K562 (cell line): ENCODE measurements around the gene LAMA1.

Source experiments
- CBFB ChIP-seq: sonication (generic); formaldehyde crosslinking; IDR thresholded peaks from 2 replicates; pipeline ENCODE4 v1.4.0; 2020; ENCODE audit warnings: mild to moderate bottlenecking, missing genetic modification reagents
- CHD2 ChIP-seq: IDR thresholded peaks from 2 replicates; pipeline ENCODE4 v1.6.1; 2011; ENCODE audit warnings: low read depth, low read length
- FOXP1 ChIP-seq: sonication (generic); formaldehyde crosslinking; IDR thresholded peaks from 2 replicates; pipeline ENCODE4 v1.8.0; 2022; ENCODE audit warnings: mild to moderate bottlenecking, missing genetic modification reagents
- PCBP2 ChIP-seq: fragments of 200-400 bp; formaldehyde crosslinking; IDR thresholded peaks from 2 replicates; pipeline ENCODE4 v1.6.1; 2018; ENCODE audit warnings: low read length, low read depth, mild to moderate bottlenecking, moderate library complexity; ENCODE audit not compliant: poor library complexity, severe bottlenecking
- RB1 ChIP-seq: fragments of 450-650 bp; IDR thresholded peaks from 2 replicates; pipeline ENCODE4 v1.6.1; 2017; ENCODE audit warnings: low read depth, mild to moderate bottlenecking
- RBBP5 ChIP-seq: fragments of 200-600 bp; sonication (generic); IDR thresholded peaks from 2 replicates; pipeline ENCODE4 v1.6.1; 2012; ENCODE audit warnings: borderline replicate concordance, mild to moderate bottlenecking, low read length, control low read depth, inconsistent platforms; ENCODE audit not compliant: insufficient read depth, poor library complexity, severe bottlenecking
- SP1 ChIP-seq: sonication (generic); formaldehyde crosslinking; IDR thresholded peaks from 2 replicates; pipeline ENCODE4 v1.8.1; 2022; ENCODE audit warnings: mild to moderate bottlenecking, missing genetic modification reagents
- TBL1XR1 ChIP-seq, 2 experiments: IDR thresholded peaks; 2 replicates each; pipeline ENCODE4 v1.6.1; 2012; ENCODE audit warnings: improper control_type of control experiment in 2 of 2, low read length in 2 of 2, mild to moderate bottlenecking in 1 of 2
- ZNF253 ChIP-seq: fragments of 250-450 bp; sonication (Bioruptor Pico); conservative IDR thresholded peaks from 2 replicates; pipeline ENCODE4 v1.6.1; 2021; ENCODE audit warnings: mild to moderate bottlenecking
- ZNF778 ChIP-seq: fragments of 450-650 bp; formaldehyde crosslinking; IDR thresholded peaks from 2 replicates; pipeline ENCODE4 v1.4.0; 2020; ENCODE audit warnings: mild to moderate bottlenecking, moderate library complexity
- TF ChIP-seq, protein P1 (sequence below): sonication (generic); formaldehyde crosslinking; IDR thresholded peaks from 2 replicates; pipeline ENCODE4 v1.8.0; 2022; ENCODE audit warnings: missing genetic modification reagents, mild to moderate bottlenecking, borderline replicate concordance
- TF ChIP-seq, protein P2 (sequence below), 2 experiments: fragments of 450-650 bp in 1 of 2; sonication (generic) in 1 of 2; formaldehyde crosslinking in 1 of 2; IDR thresholded peaks; 2 replicates each; pipeline versions ENCODE4 v1.7.1 to v1.9.0; 2016 to 2022; ENCODE audit warnings: inconsistent platforms in 1 of 2, mild to moderate bottlenecking in 1 of 2, missing genetic modification reagents in 1 of 2

DNA sequence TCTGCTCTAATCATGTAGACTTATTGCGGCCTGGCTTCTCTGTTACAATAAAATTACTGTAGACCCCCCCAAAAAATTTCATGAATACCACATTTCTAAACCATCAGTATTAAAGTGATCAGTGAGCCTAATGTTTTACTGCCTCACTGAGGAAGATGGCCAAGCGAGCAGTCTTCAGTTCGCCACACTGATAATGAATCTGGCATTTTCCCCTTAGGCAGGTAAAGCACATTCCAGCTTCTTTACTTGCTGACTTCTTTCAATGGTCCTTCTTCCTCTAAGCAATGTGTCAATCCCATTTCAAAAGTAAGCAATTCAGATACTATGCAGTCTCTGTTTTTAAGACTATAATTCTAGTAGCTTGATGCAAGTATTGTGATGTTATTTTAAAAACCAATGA lies 137.6 kb downstream of the LAMA1 start:
- TF ChIP-seq, protein P1, sequence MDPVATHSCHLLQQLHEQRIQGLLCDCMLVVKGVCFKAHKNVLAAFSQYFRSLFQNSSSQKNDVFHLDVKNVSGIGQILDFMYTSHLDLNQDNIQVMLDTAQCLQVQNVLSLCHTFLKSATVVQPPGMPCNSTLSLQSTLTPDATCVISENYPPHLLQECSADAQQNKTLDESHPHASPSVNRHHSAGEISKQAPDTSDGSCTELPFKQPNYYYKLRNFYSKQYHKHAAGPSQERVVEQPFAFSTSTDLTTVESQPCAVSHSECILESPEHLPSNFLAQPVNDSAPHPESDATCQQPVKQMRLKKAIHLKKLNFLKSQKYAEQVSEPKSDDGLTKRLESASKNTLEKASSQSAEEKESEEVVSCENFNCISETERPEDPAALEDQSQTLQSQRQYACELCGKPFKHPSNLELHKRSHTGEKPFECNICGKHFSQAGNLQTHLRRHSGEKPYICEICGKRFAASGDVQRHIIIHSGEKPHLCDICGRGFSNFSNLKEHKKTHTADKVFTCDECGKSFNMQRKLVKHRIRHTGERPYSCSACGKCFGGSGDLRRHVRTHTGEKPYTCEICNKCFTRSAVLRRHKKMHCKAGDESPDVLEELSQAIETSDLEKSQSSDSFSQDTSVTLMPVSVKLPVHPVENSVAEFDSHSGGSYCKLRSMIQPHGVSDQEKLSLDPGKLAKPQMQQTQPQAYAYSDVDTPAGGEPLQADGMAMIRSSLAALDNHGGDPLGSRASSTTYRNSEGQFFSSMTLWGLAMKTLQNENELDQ (CRISPR knock-in tag), result no peak
- no peak for TF ChIP-seq ZNF253
- no peak for TF ChIP-seq TBL1XR1 (IDR thresholded peaks at IDR 0.05; ENCODE audit: low read length in 2 of 2)
- TF ChIP-seq ZNF778 (CRISPR knock-in tag), result no peak
- TF ChIP-seq, protein P2, sequence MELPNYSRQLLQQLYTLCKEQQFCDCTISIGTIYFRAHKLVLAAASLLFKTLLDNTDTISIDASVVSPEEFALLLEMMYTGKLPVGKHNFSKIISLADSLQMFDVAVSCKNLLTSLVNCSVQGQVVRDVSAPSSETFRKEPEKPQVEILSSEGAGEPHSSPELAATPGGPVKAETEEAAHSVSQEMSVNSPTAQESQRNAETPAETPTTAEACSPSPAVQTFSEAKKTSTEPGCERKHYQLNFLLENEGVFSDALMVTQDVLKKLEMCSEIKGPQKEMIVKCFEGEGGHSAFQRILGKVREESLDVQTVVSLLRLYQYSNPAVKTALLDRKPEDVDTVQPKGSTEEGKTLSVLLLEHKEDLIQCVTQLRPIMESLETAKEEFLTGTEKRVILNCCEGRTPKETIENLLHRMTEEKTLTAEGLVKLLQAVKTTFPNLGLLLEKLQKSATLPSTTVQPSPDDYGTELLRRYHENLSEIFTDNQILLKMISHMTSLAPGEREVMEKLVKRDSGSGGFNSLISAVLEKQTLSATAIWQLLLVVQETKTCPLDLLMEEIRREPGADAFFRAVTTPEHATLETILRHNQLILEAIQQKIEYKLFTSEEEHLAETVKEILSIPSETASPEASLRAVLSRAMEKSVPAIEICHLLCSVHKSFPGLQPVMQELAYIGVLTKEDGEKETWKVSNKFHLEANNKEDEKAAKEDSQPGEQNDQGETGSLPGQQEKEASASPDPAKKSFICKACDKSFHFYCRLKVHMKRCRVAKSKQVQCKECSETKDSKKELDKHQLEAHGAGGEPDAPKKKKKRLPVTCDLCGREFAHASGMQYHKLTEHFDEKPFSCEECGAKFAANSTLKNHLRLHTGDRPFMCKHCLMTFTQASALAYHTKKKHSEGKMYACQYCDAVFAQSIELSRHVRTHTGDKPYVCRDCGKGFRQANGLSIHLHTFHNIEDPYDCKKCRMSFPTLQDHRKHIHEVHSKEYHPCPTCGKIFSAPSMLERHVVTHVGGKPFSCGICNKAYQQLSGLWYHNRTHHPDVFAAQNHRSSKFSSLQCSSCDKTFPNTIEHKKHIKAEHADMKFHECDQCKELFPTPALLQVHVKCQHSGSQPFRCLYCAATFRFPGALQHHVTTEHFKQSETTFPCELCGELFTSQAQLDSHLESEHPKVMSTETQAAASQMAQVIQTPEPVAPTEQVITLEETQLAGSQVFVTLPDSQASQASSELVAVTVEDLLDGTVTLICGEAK (IDR thresholded peaks at IDR 0.05), result no peak
- TF ChIP-seq, protein P2 (CRISPR knock-in tag; IDR thresholded peaks at IDR 0.05), result no peak
- TF ChIP-seq CBFB, result no peak
- no peak for TF ChIP-seq RB1
- TF ChIP-seq PCBP2, result no peak
- no peak for TF ChIP-seq CHD2
- TF ChIP-seq FOXP1 (CRISPR knock-in tag), result no peak
- no peak for TF ChIP-seq RBBP5
- no peak for TF ChIP-seq SP1 (CRISPR knock-in tag)
